Central memory CD8-positive, alpha-beta T cell (primary cell): ENCODE measurements around the gene TRMT1L.
"Not testable (repeated sequence)": the region's sequence is repeated elsewhere in the genome, so short reads cannot be mapped to it uniquely, and the experiment has no call there.

Source experiments
- ATAC-seq: fragments of 150-1000 bp; cut with Tn5 transposase; replicated peaks from 2 replicates; pipeline ENCODE4 v1.10.0; 2022; ENCODE audit warnings: mild to moderate bottlenecking, moderate FRiP score, moderate number of reproducible peaks; ENCODE audit not compliant: poor library complexity, severe bottlenecking; ENCODE audit errors: extremely low read depth
- DNase-seq, 2 donors: peaks; one replicate each; pipeline ENCODE4 v3.0.0; 2021; ENCODE audit warnings: low spot score in 2 of 2
- H3K27ac Mint-ChIP-seq: one replicate; pipeline ENCODE4 v1.8.0; 2022; ENCODE audit warnings: low read depth, mild to moderate bottlenecking, moderate library complexity, mixed read lengths
- H3K27me3 Mint-ChIP-seq: one replicate; pipeline ENCODE4 v1.8.0; 2022; ENCODE audit warnings: mixed read lengths
- H3K36me3 Mint-ChIP-seq: one replicate; pipeline ENCODE4 v1.8.0; 2022; ENCODE audit warnings: mild to moderate bottlenecking, moderate library complexity, mixed read lengths; ENCODE audit not compliant: insufficient read depth
- H3K4me1 Mint-ChIP-seq: one replicate; pipeline ENCODE4 v1.8.0; 2022; ENCODE audit warnings: mixed read lengths
- H3K4me3 Mint-ChIP-seq: one replicate; pipeline ENCODE4 v1.8.0; 2022; ENCODE audit warnings: mild to moderate bottlenecking, moderate library complexity, mixed read lengths
- H3K9me3 Mint-ChIP-seq: one replicate; pipeline ENCODE4 v1.8.0; 2022; ENCODE audit warnings: mixed read lengths

TRMT1L gene

GRCh38 chr1:185156854-185157598 is at the start of gene TRMT1L, which contains the start of gene SWT1:
Gene TRMT1L, minus strand, starts transcription at chr1:185156953. Its CDS starts 241 bp downstream, at chr1:185156712.
Gene SWT1, plus strand, starts transcription at chr1:185157167. Its CDS starts 3,675 bp downstream, at chr1:185160842.
- H3K4me1 Mint-ChIP-seq, result peaks cover 49% of the 10 kb centered on the region
- ATAC-seq, result peak; percentile 95

GRCh38 chr1:185200889-185201288 is 44.1 kb upstream of the TRMT1L start:
- Mint-ChIP-seq H3K9me3 (peaks cover 6% of the 10 kb centered on the region), H3K4me1 (peaks cover 9% of the 10 kb centered on the region), H3K4me3 (no peak overlapping the region), H3K27me3 (no peaks in the 10 kb centered on the region), H3K36me3 (no peaks in the 10 kb centered on the region), H3K27ac (no peak overlapping the region)
- no peak for DNase-seq
- no peak for ATAC-seq

More at GRCh38 chr1:185156854-185157598, at the start of gene TRMT1L, which contains the start of gene SWT1:
- peak within 1 kb of the TSS; percentile 97 for H3K27ac Mint-ChIP-seq
- H3K4me3 Mint-ChIP-seq, result peak within 1 kb of the TSS; percentile 99
- H3K27me3 Mint-ChIP-seq, result no peaks in the 10 kb centered on the region
- no peaks in the 10 kb centered on the region for H3K9me3 Mint-ChIP-seq
- peak; percentile 95 to 96 for DNase-seq
- H3K36me3 Mint-ChIP-seq, result peaks cover 14% of the 10 kb centered on the region

DNA sequence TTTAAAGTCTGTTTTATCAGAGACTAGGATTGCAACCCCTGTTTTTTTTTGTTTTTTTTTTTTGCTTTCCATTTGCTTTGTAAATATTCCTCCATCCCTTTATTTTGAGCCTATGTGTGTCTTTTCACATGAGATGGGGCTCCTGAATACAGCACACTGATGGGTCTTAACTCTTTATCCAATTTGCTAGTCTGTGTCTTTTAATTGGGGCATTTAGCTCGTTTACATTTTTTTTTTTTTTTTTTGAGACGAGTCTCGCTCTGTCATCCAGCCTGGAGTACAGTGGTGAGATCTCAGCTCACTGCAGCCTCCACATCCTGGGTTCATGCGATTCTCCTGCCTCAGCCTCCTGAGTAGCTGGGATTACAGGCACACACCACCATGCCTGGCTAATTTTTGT is 42.0 kb upstream of the TRMT1L start:
- H3K4me1 Mint-ChIP-seq, ATAC-seq, H3K36me3 Mint-ChIP-seq, DNase-seq, H3K4me3 Mint-ChIP-seq, H3K27ac Mint-ChIP-seq, H3K27me3 Mint-ChIP-seq, H3K9me3 Mint-ChIP-seq: not testable (repeated sequence)

- Mint-ChIP-seq H3K9me3 (peaks cover 6% of the 10 kb centered on the region), H3K4me3 (no peak overlapping the region), H3K27me3 (no peaks in the 10 kb centered on the region), H3K36me3 (peaks cover 2% of the 10 kb centered on the region), H3K4me1 (no peaks in the 10 kb centered on the region), H3K27ac (no peak overlapping the region)
- ATAC-seq (no peak), DNase-seq (no peak)
Observed at GRCh38 chr1:185193756-185194155, 37.0 kb upstream of the TRMT1L start.

DNA sequence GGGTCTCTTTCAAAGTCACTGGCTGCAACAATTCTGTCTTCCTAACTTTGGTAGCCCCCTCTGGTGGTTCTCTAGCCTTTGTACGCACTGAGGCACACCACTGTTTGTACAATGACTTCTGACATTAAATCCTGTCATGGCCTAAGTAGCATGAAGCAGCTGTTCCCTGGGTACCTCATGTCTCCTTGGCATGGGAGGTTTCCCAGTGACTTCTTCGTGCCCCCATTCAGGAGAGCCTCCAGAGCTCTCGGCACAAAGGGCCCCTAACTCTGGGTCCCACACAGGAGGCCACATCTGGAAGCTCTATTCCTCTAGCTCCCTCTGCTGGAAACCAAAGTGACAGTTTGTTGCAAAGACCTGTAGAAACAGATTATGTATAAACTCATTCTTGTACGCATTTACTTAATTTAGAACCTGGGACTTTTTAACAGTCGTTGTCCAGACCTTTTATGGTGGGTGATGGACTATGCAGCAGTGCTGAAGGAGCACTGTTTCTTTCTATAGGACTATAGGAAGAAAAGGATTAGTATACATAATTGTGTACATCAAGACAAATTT is 13.6 kb upstream of the TRMT1L start:
- Mint-ChIP-seq H3K9me3 (no peaks in the 10 kb centered on the region), H3K27me3 (no peaks in the 10 kb centered on the region), H3K36me3 (peaks cover 16% of the 10 kb centered on the region), H3K4me3 (no peak overlapping the region), H3K27ac (no peak overlapping the region), H3K4me1 (peaks cover 5% of the 10 kb centered on the region)
- ATAC-seq (peak; percentile 80), DNase-seq (peak in 1 of 2 donors; percentile 26)

DNA sequence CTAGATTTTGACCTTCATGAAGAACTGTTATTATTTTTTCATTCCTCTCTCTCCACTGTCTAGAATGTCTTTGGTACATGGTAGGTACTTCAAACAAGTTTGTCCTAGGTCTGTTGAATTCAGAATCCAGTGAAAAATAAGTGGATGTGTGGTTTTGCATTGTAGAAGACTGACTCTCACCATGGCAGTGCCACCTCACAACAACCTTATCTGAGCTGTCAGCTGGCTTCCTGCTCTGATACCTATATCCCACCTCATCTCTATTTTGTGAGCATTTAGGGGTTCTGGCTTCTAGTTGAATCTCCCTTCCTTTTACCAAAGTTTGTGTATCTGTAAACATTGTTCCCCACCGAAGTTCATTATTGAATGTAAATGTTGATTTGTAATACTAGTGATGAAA is 9.4 kb upstream of the TRMT1L start:
- H3K36me3 Mint-ChIP-seq, result peaks cover 20% of the 10 kb centered on the region
- H3K9me3 Mint-ChIP-seq, result no peaks in the 10 kb centered on the region
- H3K27me3 Mint-ChIP-seq, result no peaks in the 10 kb centered on the region
- H3K4me3 Mint-ChIP-seq, result no peak overlapping the region
- DNase-seq (no peak), ATAC-seq (no peak)
- peaks cover 5% of the 10 kb centered on the region for H3K4me1 Mint-ChIP-seq
- no peak overlapping the region for H3K27ac Mint-ChIP-seq

GRCh38 chr1:185162491-185162890 is 5.7 kb upstream of the TRMT1L start:
- no peak for DNase-seq
- H3K4me1 Mint-ChIP-seq, result peaks cover 17% of the 10 kb centered on the region
- ATAC-seq, result no peak
- no peak overlapping the region for H3K27ac Mint-ChIP-seq
- peaks cover 11% of the 10 kb centered on the region for H3K36me3 Mint-ChIP-seq
- no peak overlapping the region for H3K4me3 Mint-ChIP-seq
- H3K27me3 Mint-ChIP-seq, result no peaks in the 10 kb centered on the region
- H3K9me3 Mint-ChIP-seq, result no peaks in the 10 kb centered on the region

DNA sequence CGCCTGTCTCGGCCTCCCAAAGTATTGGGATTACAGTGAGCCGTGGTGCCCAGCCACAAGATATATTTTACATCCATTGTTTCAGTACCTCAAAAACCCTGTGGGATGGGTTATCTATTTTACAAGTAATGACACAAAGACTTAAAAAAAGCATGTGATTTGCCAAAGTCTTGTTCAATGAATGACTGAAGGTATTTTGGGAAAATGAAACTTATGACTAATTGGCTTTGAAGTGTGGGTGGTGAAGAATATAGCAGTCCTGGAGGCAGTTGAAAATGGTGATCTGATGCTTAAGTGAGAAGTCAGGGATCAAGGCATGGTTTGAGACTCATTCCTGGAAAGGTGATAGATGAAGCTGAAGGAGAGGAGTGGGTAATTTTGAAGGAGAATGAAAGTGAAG is 3.2 kb upstream of the TRMT1L start:
- Mint-ChIP-seq H3K4me3 (no peak overlapping the region), H3K9me3 (no peaks in the 10 kb centered on the region), H3K4me1 (peaks cover 32% of the 10 kb centered on the region), H3K27ac (no peak overlapping the region), H3K27me3 (no peaks in the 10 kb centered on the region), H3K36me3 (peaks cover 19% of the 10 kb centered on the region)
- ATAC-seq (no peak), DNase-seq (no peak)

DNA sequence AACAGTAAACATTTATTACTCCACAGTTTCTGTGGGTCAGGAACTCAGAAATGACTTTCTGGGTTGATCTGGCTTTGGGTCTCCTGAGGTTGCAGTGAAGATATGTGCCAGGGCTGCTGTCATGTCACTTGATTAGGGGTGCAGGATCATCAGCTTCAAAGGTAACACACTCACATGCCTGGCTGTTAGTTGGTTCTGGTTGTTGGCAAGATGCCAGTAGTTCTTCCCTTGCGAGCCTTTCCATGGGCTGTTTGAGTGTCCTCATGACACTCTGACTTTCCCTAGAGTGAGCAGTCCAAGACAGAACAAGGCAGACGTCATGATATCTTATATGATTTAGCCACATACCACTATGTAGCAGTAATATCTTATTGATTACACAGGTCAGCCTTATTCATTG is 2.0 kb upstream of the TRMT1L start:
- no peak overlapping the region for H3K27ac Mint-ChIP-seq
- no peak overlapping the region for H3K4me3 Mint-ChIP-seq
- no peaks in the 10 kb centered on the region for H3K27me3 Mint-ChIP-seq
- peaks cover 35% of the 10 kb centered on the region for H3K4me1 Mint-ChIP-seq
- H3K9me3 Mint-ChIP-seq, result no peaks in the 10 kb centered on the region
- H3K36me3 Mint-ChIP-seq, result peaks cover 16% of the 10 kb centered on the region
- no peak for ATAC-seq
- DNase-seq, result no peak

DNA sequence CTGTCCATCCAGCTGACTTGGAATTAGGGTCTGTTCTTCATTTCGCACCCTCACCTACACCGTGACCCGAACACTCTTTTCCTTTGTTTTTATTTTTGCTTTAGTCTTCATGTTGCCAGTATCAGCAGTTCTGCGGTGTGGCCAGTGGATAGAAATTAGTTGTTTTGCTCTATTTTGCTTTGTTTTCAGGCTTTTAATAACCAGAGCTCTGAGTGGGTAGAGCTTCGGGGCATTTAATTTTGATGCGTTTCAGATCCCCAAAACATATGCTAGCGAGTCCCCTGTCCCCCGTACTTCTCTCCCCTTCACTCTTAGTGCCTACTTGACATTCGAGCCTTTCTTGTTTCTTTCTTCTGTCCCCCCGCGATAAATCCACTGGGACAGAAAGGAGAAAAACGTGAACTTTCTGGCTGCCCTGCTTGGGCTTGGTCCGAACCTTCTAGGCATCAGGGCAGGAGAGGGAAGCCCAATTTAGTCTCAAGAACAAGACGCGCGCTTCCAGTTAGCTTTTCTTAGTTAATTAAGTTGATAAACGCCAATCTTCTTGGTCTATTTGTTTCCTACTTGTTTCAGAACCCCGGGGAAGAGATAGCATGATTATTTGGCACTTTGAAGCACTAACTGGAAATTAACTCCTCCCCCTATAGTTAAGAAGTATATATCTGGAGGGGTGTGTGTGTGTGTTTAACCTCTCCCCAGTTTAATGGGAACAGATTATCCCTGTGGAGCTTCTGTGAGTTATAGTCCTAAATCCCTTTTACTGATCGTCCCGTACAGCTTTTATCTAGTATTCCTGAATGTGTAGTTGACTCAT is 1.1 kb upstream of the TRMT1L start:
- Mint-ChIP-seq H3K36me3 (peaks cover 16% of the 10 kb centered on the region), H3K27me3 (no peaks in the 10 kb centered on the region), H3K9me3 (no peaks in the 10 kb centered on the region), H3K4me3 (peak overlapping the region; percentile 99), H3K27ac (peak overlapping the region; percentile 97), H3K4me1 (peaks cover 43% of the 10 kb centered on the region)
- no peak for ATAC-seq
- DNase-seq, result no peak

- peak overlapping the region; percentile 99 for H3K4me3 Mint-ChIP-seq
- peaks cover 49% of the 10 kb centered on the region for H3K4me1 Mint-ChIP-seq
- H3K27me3 Mint-ChIP-seq, result no peaks in the 10 kb centered on the region
- no peak for DNase-seq
- peak overlapping the region; percentile 97 for H3K27ac Mint-ChIP-seq
- no peaks in the 10 kb centered on the region for H3K9me3 Mint-ChIP-seq
- H3K36me3 Mint-ChIP-seq, result peaks cover 15% of the 10 kb centered on the region
- ATAC-seq, result peak; percentile 25
Observed at GRCh38 chr1:185156288-185156853, 382 bp downstream of the TRMT1L start.

DNA sequence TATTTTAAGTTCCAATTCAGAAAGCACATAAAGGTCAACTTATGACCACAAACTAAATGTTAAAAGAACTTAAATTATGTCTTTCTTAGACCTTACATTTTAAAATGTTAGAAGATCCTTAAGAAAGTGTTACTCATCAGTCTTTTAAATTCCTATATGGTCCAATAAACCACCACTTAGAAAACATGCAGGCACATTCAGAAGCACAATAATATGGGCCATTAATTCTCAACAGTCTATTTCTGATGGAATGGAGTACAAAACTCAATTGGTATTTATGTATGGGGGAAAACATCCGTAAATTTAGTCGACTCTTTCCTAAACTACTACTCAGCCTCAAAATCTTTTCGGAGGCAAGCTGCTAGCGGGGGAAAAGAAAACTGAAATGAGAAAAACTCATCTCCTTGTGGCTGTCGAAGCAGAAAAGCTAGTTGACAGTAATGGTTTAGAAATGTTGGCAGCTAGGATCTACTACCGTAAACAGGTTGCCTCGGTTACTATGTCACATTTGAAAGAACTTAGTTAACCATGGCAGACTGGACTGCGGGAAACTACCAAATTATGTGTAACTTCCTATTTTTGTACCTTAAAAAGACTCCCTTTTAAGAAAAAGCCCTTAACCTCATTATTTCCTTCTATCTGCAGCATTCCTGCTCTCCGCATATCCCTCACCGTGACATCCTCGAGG is 1.0 kb downstream of the TRMT1L start:
- ATAC-seq (peak; percentile 5), DNase-seq (no peak)
- H3K9me3 Mint-ChIP-seq, result no peaks in the 10 kb centered on the region
- peaks cover 17% of the 10 kb centered on the region for H3K36me3 Mint-ChIP-seq
- H3K4me1 Mint-ChIP-seq, result peaks cover 49% of the 10 kb centered on the region
- peak overlapping the region; percentile 99 for H3K4me3 Mint-ChIP-seq
- no peaks in the 10 kb centered on the region for H3K27me3 Mint-ChIP-seq
- peak overlapping the region; percentile 97 for H3K27ac Mint-ChIP-seq
